Keratinocyte (primary cell): Measurements from ENCODE around the gene USH1C.

Source experiments
- EZH2 ChIP-seq: IDR thresholded peaks from one replicate; pipeline ENCODE4 v1.6.1; 2012; ENCODE audit warnings: inconsistent platforms, mild to moderate bottlenecking, low read length, moderate library complexity
- TF ChIP-seq, protein P1 (sequence below), 3 experiments: IDR thresholded peaks in 1 of 3; conservative IDR thresholded peaks in 1 of 3; optimal IDR thresholded peaks in 1 of 3; 2 replicates in 2 of 3; 3 replicates in 1 of 3; pipeline versions ENCODE3 to v1.5.1; 2011; ENCODE audit warnings: low read length in 3 of 3, mild to moderate bottlenecking in 3 of 3, moderate library complexity in 2 of 3, control low read depth in 1 of 3, inconsistent platforms in 1 of 3; ENCODE audit not compliant: insufficient read depth in 2 of 3; ENCODE audit errors: extremely low read depth in 1 of 3

DNA sequence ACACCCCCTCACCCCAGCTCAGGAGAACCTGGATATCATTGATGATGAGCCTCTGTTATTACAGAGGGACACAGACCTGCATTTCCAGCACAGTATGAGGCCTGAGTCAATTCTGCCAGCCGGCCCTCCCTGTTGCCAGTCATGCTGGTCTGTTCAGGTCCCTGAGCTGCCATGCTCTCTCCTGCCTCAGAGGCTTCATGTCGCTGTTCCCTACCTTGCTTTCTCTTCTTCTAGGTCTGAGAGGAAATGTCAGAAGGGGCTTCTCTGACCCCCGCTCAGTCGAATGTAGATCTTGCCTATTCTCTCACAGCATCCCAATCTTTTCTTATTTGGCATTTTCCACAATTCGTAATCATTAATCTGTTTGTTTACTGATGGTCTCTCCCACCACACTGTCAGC, 45.7 kb downstream of the USH1C start:
- TF ChIP-seq, protein P1, sequence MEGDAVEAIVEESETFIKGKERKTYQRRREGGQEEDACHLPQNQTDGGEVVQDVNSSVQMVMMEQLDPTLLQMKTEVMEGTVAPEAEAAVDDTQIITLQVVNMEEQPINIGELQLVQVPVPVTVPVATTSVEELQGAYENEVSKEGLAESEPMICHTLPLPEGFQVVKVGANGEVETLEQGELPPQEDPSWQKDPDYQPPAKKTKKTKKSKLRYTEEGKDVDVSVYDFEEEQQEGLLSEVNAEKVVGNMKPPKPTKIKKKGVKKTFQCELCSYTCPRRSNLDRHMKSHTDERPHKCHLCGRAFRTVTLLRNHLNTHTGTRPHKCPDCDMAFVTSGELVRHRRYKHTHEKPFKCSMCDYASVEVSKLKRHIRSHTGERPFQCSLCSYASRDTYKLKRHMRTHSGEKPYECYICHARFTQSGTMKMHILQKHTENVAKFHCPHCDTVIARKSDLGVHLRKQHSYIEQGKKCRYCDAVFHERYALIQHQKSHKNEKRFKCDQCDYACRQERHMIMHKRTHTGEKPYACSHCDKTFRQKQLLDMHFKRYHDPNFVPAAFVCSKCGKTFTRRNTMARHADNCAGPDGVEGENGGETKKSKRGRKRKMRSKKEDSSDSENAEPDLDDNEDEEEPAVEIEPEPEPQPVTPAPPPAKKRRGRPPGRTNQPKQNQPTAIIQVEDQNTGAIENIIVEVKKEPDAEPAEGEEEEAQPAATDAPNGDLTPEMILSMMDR (optimal IDR thresholded peaks at IDR 0.05 in 1 of 3, IDR thresholded peaks at IDR 0.05 in 1 of 3, conservative IDR thresholded peaks at IDR 0.05 in 1 of 3; ENCODE audit: extremely low read depth in 1 of 3, insufficient read depth in 2 of 3, low read length in 3 of 3) = peak in 1 of 3 experiments; percentile 14
- TF ChIP-seq EZH2 = no peak
